ENCODE results near the gene LSM14A.

Gene LSM14A

DNA sequence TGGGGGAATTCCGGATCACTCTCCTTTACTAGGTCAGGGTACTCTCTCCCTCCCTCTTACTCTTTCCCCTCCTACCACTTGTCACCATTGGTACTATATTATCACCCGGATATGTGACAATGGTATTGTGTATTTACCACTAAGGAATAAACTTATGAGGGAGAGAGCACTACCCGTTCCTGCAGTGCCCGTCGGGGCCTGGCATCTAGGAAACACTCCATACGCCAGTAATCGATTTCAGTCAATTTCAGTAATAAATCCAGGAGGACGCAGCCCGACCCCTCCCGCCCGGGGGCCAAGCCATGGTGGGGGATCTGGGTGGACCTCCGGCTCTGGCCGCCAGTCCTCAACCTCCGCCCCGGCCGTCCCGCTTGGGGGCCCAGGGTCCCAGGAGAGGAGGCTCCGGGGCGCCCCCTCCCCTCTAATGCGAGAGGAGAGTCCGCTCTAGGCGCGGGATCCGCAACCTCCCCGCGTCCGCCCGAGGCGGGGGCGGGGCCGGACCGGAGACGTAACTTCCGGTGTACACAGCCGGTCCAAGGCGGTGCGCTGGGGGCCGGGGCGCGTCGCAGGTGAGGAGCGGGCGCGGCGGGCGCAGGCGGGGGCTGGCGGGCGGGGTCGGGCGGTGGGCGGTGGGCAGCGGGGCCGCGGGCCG is 81.9 kb downstream of the LSM14A start, which contains the start of gene GARRE1 (continued):
- TF ChIP-seq, protein P1, sequence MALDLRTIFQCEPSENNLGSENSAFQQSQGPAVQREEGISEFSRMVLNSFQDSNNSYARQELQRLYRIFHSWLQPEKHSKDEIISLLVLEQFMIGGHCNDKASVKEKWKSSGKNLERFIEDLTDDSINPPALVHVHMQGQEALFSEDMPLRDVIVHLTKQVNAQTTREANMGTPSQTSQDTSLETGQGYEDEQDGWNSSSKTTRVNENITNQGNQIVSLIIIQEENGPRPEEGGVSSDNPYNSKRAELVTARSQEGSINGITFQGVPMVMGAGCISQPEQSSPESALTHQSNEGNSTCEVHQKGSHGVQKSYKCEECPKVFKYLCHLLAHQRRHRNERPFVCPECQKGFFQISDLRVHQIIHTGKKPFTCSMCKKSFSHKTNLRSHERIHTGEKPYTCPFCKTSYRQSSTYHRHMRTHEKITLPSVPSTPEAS (tag by site-specific recombination; IDR thresholded peaks at IDR 0.05): 0 out of 2 replicates have a peak, but pooled peaks have one; percentile 9
- peak; percentile 14 for TF ChIP-seq ZNF623 (tag by site-specific recombination; IDR thresholded peaks at IDR 0.05)
- TF ChIP-seq, protein P2, sequence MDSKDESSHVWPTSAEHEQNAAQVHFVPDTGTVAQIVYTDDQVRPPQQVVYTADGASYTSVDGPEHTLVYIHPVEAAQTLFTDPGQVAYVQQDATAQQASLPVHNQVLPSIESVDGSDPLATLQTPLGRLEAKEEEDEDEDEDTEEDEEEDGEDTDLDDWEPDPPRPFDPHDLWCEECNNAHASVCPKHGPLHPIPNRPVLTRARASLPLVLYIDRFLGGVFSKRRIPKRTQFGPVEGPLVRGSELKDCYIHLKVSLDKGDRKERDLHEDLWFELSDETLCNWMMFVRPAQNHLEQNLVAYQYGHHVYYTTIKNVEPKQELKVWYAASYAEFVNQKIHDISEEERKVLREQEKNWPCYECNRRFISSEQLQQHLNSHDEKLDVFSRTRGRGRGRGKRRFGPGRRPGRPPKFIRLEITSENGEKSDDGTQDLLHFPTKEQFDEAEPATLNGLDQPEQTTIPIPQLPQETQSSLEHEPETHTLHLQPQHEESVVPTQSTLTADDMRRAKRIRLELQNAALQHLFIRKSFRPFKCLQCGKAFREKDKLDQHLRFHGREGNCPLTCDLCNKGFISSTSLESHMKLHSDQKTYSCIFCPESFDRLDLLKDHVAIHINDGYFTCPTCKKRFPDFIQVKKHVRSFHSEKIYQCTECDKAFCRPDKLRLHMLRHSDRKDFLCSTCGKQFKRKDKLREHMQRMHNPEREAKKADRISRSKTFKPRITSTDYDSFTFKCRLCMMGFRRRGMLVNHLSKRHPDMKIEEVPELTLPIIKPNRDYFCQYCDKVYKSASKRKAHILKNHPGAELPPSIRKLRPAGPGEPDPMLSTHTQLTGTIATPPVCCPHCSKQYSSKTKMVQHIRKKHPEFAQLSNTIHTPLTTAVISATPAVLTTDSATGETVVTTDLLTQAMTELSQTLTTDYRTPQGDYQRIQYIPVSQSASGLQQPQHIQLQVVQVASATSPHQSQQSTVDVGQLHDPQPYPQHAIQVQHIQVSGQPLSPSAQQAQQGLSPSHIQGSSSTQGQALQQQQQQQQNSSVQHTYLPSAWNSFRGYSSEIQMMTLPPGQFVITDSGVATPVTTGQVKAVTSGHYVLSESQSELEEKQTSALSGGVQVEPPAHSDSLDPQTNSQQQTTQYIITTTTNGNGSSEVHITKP (tag by site-specific recombination; IDR thresholded peaks at IDR 0.05): peak; percentile 73
- TF ChIP-seq ZNF157 (tag by site-specific recombination; IDR thresholded peaks at IDR 0.05): no peak
- no peak for TF ChIP-seq ZNF311 (tag by site-specific recombination; IDR thresholded peaks at IDR 0.05; ENCODE audit: borderline replicate concordance)
- TF ChIP-seq PRDM1 (tag by site-specific recombination; IDR thresholded peaks at IDR 0.05): peak; percentile 98
- TF ChIP-seq ZNF529 (tag by site-specific recombination; IDR thresholded peaks at IDR 0.05; ENCODE audit: insufficient replicate concordance): no peak
- TF ChIP-seq ZNF830 (tag by site-specific recombination; IDR thresholded peaks at IDR 0.05; ENCODE audit: low read depth): no peak
- no peak for TF ChIP-seq ZNF426 (tag by site-specific recombination; IDR thresholded peaks at IDR 0.05)
- no peak for TF ChIP-seq ZNF791 (tag by site-specific recombination; IDR thresholded peaks at IDR 0.05)
- no peak for TF ChIP-seq ZNF169 (tag by site-specific recombination; IDR thresholded peaks at IDR 0.05)
- TF ChIP-seq ZNF121 (tag by site-specific recombination; IDR thresholded peaks at IDR 0.05): no peak
- TF ChIP-seq, protein P3, sequence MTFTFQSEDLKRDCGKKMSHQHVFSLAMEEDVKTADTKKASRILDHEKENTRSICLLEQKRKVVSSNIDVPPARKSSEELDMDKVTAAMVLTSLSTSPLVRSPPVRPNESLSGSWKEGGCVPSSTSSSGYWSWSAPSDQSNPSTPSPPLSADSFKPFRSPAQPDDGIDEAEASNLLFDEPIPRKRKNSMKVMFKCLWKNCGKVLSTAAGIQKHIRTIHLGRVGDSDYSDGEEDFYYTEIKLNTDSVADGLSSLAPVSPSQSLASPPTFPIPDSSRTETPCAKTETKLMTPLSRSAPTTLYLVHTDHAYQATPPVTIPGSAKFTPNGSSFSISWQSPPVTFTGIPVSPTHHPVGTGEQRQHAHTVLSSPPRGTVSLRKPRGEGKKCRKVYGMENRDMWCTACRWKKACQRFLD (tag by site-specific recombination; IDR thresholded peaks at IDR 0.05): no peak
- TF ChIP-seq ZNF777 (tag by site-specific recombination; IDR thresholded peaks at IDR 0.05; ENCODE audit: borderline replicate concordance): peak; percentile 98
- TF ChIP-seq, protein P4, sequence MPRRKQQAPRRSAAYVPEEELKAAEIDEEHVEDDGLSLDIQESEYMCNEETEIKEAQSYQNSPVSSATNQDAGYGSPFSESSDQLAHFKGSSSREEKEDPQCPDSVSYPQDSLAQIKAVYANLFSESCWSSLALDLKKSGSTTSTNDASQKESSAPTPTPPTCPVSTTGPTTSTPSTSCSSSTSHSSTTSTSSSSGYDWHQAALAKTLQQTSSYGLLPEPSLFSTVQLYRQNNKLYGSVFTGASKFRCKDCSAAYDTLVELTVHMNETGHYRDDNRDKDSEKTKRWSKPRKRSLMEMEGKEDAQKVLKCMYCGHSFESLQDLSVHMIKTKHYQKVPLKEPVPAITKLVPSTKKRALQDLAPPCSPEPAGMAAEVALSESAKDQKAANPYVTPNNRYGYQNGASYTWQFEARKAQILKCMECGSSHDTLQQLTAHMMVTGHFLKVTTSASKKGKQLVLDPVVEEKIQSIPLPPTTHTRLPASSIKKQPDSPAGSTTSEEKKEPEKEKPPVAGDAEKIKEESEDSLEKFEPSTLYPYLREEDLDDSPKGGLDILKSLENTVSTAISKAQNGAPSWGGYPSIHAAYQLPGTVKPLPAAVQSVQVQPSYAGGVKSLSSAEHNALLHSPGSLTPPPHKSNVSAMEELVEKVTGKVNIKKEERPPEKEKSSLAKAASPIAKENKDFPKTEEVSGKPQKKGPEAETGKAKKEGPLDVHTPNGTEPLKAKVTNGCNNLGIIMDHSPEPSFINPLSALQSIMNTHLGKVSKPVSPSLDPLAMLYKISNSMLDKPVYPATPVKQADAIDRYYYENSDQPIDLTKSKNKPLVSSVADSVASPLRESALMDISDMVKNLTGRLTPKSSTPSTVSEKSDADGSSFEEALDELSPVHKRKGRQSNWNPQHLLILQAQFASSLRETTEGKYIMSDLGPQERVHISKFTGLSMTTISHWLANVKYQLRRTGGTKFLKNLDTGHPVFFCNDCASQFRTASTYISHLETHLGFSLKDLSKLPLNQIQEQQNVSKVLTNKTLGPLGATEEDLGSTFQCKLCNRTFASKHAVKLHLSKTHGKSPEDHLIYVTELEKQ (tag by site-specific recombination; IDR thresholded peaks at IDR 0.05; ENCODE audit: borderline replicate concordance): no peak
- peak; percentile 63 for TF ChIP-seq ZFP69B (tag by site-specific recombination; IDR thresholded peaks at IDR 0.05)
- TF ChIP-seq ZNF416 (tag by site-specific recombination; IDR thresholded peaks at IDR 0.05): no peak
- peak; percentile 15; the same call in 1 of the 2 replicates for TF ChIP-seq ZBTB21 (tag by site-specific recombination; IDR thresholded peaks at IDR 0.05)
- TF ChIP-seq ZSCAN16 (tag by site-specific recombination; IDR thresholded peaks at IDR 0.05): no peak
- 0 out of 2 replicates have a peak, but pooled peaks have one; percentile 17 for TF ChIP-seq ZNF664 (tag by site-specific recombination; IDR thresholded peaks at IDR 0.05)
- TF ChIP-seq ZNF266 (tag by site-specific recombination; IDR thresholded peaks at IDR 0.05; ENCODE audit: low read depth): no peak
- no peak for TF ChIP-seq FEZF1 (tag by site-specific recombination; IDR thresholded peaks at IDR 0.05)
- TF ChIP-seq ZNF621 (tag by site-specific recombination; IDR thresholded peaks at IDR 0.05): no peak
- no peak for TF ChIP-seq ZNF514 (tag by site-specific recombination; IDR thresholded peaks at IDR 0.05)
- TF ChIP-seq, protein P5, sequence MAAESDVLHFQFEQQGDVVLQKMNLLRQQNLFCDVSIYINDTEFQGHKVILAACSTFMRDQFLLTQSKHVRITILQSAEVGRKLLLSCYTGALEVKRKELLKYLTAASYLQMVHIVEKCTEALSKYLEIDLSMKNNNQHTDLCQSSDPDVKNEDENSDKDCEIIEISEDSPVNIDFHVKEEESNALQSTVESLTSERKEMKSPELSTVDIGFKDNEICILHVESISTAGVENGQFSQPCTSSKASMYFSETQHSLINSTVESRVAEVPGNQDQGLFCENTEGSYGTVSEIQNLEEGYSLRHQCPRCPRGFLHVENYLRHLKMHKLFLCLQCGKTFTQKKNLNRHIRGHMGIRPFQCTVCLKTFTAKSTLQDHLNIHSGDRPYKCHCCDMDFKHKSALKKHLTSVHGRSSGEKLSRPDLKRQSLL (tag by site-specific recombination; IDR thresholded peaks at IDR 0.05): 0 out of 2 replicates have a peak, but pooled peaks have one; percentile 8
- no peak for TF ChIP-seq ZNF302 (tag by site-specific recombination; IDR thresholded peaks at IDR 0.05; ENCODE audit: low read depth)
- no peak for TF ChIP-seq ZNF37A (tag by site-specific recombination; IDR thresholded peaks at IDR 0.05)
- no peak for TF ChIP-seq ZNF23 (tag by site-specific recombination; IDR thresholded peaks at IDR 0.05; ENCODE audit: borderline replicate concordance)
- no peak for TF ChIP-seq RBAK (tag by site-specific recombination; IDR thresholded peaks at IDR 0.05)
